Measurements from ENCODE around the gene DNAJC5.

DNA sequence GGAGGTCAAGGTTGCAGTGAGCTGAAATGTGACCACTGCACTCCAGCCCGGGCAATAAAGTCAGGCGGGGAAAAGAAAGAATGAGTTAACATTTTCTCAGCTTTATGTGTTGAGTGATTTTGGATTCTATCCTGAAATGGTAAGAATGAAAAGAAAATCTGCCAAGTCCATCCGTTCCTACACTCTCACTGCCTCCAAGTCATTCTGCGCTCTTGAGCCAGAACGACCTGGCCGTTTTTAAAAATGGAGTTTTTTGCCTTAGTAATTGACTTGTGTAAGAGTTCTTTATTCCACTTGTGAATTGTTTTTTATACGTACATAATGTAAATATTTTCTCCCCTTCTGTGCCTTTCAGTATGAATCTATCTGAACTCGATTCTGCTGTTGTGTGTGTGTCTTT lies 28.7 kb downstream of the DNAJC5 start:
- TF ChIP-seq, protein P1, sequence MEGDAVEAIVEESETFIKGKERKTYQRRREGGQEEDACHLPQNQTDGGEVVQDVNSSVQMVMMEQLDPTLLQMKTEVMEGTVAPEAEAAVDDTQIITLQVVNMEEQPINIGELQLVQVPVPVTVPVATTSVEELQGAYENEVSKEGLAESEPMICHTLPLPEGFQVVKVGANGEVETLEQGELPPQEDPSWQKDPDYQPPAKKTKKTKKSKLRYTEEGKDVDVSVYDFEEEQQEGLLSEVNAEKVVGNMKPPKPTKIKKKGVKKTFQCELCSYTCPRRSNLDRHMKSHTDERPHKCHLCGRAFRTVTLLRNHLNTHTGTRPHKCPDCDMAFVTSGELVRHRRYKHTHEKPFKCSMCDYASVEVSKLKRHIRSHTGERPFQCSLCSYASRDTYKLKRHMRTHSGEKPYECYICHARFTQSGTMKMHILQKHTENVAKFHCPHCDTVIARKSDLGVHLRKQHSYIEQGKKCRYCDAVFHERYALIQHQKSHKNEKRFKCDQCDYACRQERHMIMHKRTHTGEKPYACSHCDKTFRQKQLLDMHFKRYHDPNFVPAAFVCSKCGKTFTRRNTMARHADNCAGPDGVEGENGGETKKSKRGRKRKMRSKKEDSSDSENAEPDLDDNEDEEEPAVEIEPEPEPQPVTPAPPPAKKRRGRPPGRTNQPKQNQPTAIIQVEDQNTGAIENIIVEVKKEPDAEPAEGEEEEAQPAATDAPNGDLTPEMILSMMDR (IDR thresholded peaks at IDR 0.05), result no peak
- TF ChIP-seq POLR2AphosphoS5 (IDR thresholded peaks at IDR 0.05; ENCODE audit: low read depth, low read length) (no peak), SIN3A (IDR thresholded peaks at IDR 0.05; ENCODE audit: borderline replicate concordance, insufficient read depth, low read depth, low read length) (no peak)

Measured in Panc1 (cell line).